Measurements from ENCODE around the gene ZNF609. TPM values are rescaled to one million over a fixed set of nuclear protein-coding genes. Genes with fewer than 3 reads are reported as not detected.

The ZNF609 gene
- total RNA-seq, 1 experiment from 2014 or later = 31.0 TPM

- ChIA-PET RAD21 (ENCODE audit: low non-redundant PET in 1 of 2, low total read pairs in 2 of 2, uncharacterized antibody in 2 of 2, unreplicated experiment in 2 of 2) (no interaction called here), POLR2A (no interaction called here), CTCF (interaction anchor here (1.5 kb wide), 1 partner anchor 33 kb away, joined by 6 read pairs; no protein-coding TSS in a partner anchor)
- no peak for TF ChIP-seq RAD21 (IDR thresholded peaks at IDR 0.05; ENCODE audit: low read depth)
- TF ChIP-seq FOSL1 (IDR thresholded peaks at IDR 0.05; ENCODE audit: low read depth) = no peak
- no peak for TF ChIP-seq POLR2AphosphoS5 (IDR thresholded peaks at IDR 0.05; ENCODE audit: low read depth, low read length)
- TF ChIP-seq, protein P1, sequence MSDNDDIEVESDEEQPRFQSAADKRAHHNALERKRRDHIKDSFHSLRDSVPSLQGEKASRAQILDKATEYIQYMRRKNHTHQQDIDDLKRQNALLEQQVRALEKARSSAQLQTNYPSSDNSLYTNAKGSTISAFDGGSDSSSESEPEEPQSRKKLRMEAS (IDR thresholded peaks at IDR 0.05) = no peak
- no peak for TF ChIP-seq JUND (IDR thresholded peaks at IDR 0.05)
- peaks cover 62% of the 10 kb centered on the region for H3K79me2 ChIP-seq (ENCODE audit: insufficient read depth, low read length)
- no peaks in the 10 kb centered on the region for H3K27me3 ChIP-seq (ENCODE audit: insufficient read depth, low read length)
- H4K20me1 ChIP-seq (ENCODE audit: insufficient read depth) = peaks cover 11% of the 10 kb centered on the region; the same call in 1 of the 2 replicates
- no peak overlapping the region for H3K4me2 ChIP-seq (ENCODE audit: low read length)
- no peak overlapping the region for H3K4me3 ChIP-seq (replicated peaks in 1 of 2; ENCODE audit: low read depth in 1 of 2, low read length in 2 of 2)
- intact Hi-C loops (cut with micrococcal nuclease) = no loop called here
- no peak overlapping the region for H3K9ac ChIP-seq (ENCODE audit: low read length)
- BruUV-seq (replicated peaks) = no TSS peak
- H3K27ac ChIP-seq (ENCODE audit: low read depth, low read length) = no peak overlapping the region
- peaks cover 22 to 33% of the 10 kb centered on the region in 2 experiments for H3K4me1 ChIP-seq (ENCODE audit: control insufficient read depth in 1 of 2, insufficient read depth in 2 of 2, low read length in 2 of 2)
- no peaks in the 10 kb centered on the region for H3K9me3 ChIP-seq (ENCODE audit: control insufficient read depth in 1 of 2, insufficient read depth in 1 of 2, low read depth in 1 of 2, low read length in 2 of 2)
- no peak for DNase-seq (ENCODE audit: low read depth, low spot score)
- peaks cover 6 to 8% of the 10 kb centered on the region in 2 experiments; a peak in 3 of 4 replicates for H3K36me3 ChIP-seq (ENCODE audit: control insufficient read depth in 1 of 2, insufficient read depth in 2 of 2, low read length in 2 of 2)
- H2AFZ ChIP-seq (ENCODE audit: low read depth, low read length, poor library complexity, severe bottlenecking) = no peak overlapping the region
- no peaks in the 10 kb centered on the region for H3K9me2 ChIP-seq (ENCODE audit: insufficient read depth)
- no peak for ATAC-seq
These were observed 235.2 kb downstream of the ZNF609 start for GRCh38 chr15:64695561-64695992.

GRCh38 chr15:64696481-64696880 lies 236.1 kb downstream of the ZNF609 start:
- Histone ChIP-seq H3K79me2 (ENCODE audit: insufficient read depth, low read length) (peaks cover 71% of the 10 kb centered on the region), H3K27me3 (ENCODE audit: insufficient read depth, low read length) (no peaks in the 10 kb centered on the region), H3K9me3 (ENCODE audit: control insufficient read depth in 1 of 2, insufficient read depth in 1 of 2, low read depth in 1 of 2, low read length in 2 of 2) (no peaks in the 10 kb centered on the region), H3K4me1 (ENCODE audit: control insufficient read depth in 1 of 2, insufficient read depth in 2 of 2, low read length in 2 of 2) (peaks cover 23 to 39% of the 10 kb centered on the region in 2 experiments), H3K9me2 (ENCODE audit: insufficient read depth) (no peaks in the 10 kb centered on the region), H3K4me2 (ENCODE audit: low read length) (no peak overlapping the region), H3K4me3 (replicated peaks in 1 of 2; ENCODE audit: low read depth in 1 of 2, low read length in 2 of 2) (no peak overlapping the region), H3K27ac (ENCODE audit: low read depth, low read length) (no peak overlapping the region), H4K20me1 (ENCODE audit: insufficient read depth) (peaks cover 11% of the 10 kb centered on the region; the same call in 1 of the 2 replicates), H3K36me3 (ENCODE audit: control insufficient read depth in 1 of 2, insufficient read depth in 2 of 2, low read length in 2 of 2) (peaks cover 6 to 8% of the 10 kb centered on the region in 2 experiments; a peak in 2 of 4 replicates), H3K9ac (ENCODE audit: low read length) (no peak overlapping the region), H2AFZ (ENCODE audit: low read depth, low read length, poor library complexity, severe bottlenecking) (no peak overlapping the region)
- DNase-seq (ENCODE audit: low read depth, low spot score) = no peak
- POLR2A ChIA-PET = no interaction called here
- ATAC-seq = no peak
- intact Hi-C loops (cut with micrococcal nuclease) = no loop called here
- CTCF ChIA-PET = no interaction called here
- RAD21 ChIA-PET (ENCODE audit: low non-redundant PET in 1 of 2, low total read pairs in 2 of 2, uncharacterized antibody in 2 of 2, unreplicated experiment in 2 of 2) = no interaction called here
- no TSS peak for BruUV-seq (replicated peaks)
- TF ChIP-seq POLR2AphosphoS5 (IDR thresholded peaks at IDR 0.05; ENCODE audit: low read depth, low read length) (no peak), CEBPB (IDR thresholded peaks at IDR 0.05; ENCODE audit: low read depth) (no peak), EZH2phosphoT487 (IDR thresholded peaks at IDR 0.05; ENCODE audit: borderline replicate concordance) (no peak), ZNF274 (IDR thresholded peaks at IDR 0.05; ENCODE audit: low read depth, low read length) (no peak), SP1 (IDR thresholded peaks at IDR 0.05; ENCODE audit: low read depth) (no peak), ZBTB33 (IDR thresholded peaks at IDR 0.05; ENCODE audit: extremely low read depth, insufficient replicate concordance, low read length) (no peak), POLR2A (IDR thresholded peaks at IDR 0.05; ENCODE audit: borderline replicate concordance, extremely low read depth, insufficient read depth, insufficient read length) (no peak), FOSL1 (IDR thresholded peaks at IDR 0.05; ENCODE audit: low read depth) (no peak), RAD21 (IDR thresholded peaks at IDR 0.05; ENCODE audit: low read depth) (no peak), ZFX (IDR thresholded peaks at IDR 0.05) (no peak), ELF1 (IDR thresholded peaks at IDR 0.05; ENCODE audit: borderline replicate concordance, low read depth) (no peak)
- TF ChIP-seq, protein P2, sequence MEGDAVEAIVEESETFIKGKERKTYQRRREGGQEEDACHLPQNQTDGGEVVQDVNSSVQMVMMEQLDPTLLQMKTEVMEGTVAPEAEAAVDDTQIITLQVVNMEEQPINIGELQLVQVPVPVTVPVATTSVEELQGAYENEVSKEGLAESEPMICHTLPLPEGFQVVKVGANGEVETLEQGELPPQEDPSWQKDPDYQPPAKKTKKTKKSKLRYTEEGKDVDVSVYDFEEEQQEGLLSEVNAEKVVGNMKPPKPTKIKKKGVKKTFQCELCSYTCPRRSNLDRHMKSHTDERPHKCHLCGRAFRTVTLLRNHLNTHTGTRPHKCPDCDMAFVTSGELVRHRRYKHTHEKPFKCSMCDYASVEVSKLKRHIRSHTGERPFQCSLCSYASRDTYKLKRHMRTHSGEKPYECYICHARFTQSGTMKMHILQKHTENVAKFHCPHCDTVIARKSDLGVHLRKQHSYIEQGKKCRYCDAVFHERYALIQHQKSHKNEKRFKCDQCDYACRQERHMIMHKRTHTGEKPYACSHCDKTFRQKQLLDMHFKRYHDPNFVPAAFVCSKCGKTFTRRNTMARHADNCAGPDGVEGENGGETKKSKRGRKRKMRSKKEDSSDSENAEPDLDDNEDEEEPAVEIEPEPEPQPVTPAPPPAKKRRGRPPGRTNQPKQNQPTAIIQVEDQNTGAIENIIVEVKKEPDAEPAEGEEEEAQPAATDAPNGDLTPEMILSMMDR (IDR thresholded peaks at IDR 0.05 in 2 of 3, conservative IDR thresholded peaks at IDR 0.05 in 1 of 3; ENCODE audit: borderline replicate concordance in 1 of 3, insufficient read depth in 1 of 3, low read depth in 2 of 3, low read length in 2 of 3) = no peak
